ENCODE measurements around the gene OPCML.

DNA sequence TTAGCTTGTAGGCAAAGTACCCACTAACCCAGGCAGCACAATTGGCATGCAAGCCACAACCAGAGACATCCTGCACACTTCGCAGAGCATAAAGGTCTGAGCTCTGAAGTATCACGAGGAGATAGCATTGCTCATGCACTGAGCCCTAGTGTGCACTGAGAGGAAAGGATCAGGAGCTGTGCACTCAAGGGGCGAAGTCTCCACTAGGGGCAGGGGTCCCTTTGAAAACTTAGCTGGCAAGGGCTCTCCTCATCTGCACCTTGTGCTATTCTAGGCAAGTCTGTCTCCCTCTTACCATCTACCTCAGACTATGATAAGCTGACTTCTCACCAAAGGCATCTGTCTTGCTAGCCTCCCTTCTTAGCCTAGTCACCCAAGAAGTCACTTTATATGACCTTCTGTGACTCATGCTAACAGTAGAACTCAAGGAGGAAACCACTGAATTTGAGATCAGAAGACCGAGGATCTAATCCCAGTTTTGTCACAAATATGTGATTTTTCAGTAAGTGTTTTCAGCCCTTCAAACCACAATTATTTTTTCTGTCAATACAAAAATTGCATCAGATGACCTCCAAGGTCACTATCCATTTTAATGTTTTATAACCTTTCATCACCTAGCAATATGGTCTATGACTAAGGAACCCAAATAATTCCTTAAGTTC, 1083.8 kb downstream of the OPCML start:
- TF ChIP-seq, protein P1, sequence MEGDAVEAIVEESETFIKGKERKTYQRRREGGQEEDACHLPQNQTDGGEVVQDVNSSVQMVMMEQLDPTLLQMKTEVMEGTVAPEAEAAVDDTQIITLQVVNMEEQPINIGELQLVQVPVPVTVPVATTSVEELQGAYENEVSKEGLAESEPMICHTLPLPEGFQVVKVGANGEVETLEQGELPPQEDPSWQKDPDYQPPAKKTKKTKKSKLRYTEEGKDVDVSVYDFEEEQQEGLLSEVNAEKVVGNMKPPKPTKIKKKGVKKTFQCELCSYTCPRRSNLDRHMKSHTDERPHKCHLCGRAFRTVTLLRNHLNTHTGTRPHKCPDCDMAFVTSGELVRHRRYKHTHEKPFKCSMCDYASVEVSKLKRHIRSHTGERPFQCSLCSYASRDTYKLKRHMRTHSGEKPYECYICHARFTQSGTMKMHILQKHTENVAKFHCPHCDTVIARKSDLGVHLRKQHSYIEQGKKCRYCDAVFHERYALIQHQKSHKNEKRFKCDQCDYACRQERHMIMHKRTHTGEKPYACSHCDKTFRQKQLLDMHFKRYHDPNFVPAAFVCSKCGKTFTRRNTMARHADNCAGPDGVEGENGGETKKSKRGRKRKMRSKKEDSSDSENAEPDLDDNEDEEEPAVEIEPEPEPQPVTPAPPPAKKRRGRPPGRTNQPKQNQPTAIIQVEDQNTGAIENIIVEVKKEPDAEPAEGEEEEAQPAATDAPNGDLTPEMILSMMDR (IDR thresholded peaks at IDR 0.05; ENCODE audit: low read length): no peak
- TF ChIP-seq EZH2 (IDR thresholded peaks at IDR 0.05; ENCODE audit: borderline replicate concordance, low read length): no peak

Measured in OCI-LY1 (cell line).